ENCODE data around the gene GOSR1. TPM values are rescaled to one million over a fixed set of nuclear protein-coding genes. Genes with fewer than 3 reads are reported as not detected.
A peak's percentile ranks its signal among the peaks of the same experiment; 100 is the strongest.
"Not testable (repeated sequence)": the region's sequence is repeated elsewhere in the genome, so short reads cannot be mapped to it uniquely, and the experiment has no call there.

Gene GOSR1
- total RNA-seq, 3 donors from 2014 or later (not counting 1 experiment from before 2014, with no cell fraction given), result 45.0 to 57.5 (median 54.4) TPM

- DNase-seq; H3K4me3 ChIP-seq (ENCODE audit: low read length); H3K36me3 ChIP-seq (ENCODE audit: control insufficient read depth, insufficient read depth, low read length); H3K36me3 Mint-ChIP-seq; ATAC-seq; H3K27ac Mint-ChIP-seq; H3K4me1 ChIP-seq (ENCODE audit: control insufficient read depth, insufficient read depth, low read length); H3K9me3 Mint-ChIP-seq; H3K4me3 Mint-ChIP-seq; H3K27ac ChIP-seq (ENCODE audit: low read length); H3K27me3 ChIP-seq (ENCODE audit: control insufficient read depth, insufficient read depth, low read length); H3K4me1 Mint-ChIP-seq; intact Hi-C loops (cut with micrococcal nuclease); H3K9me3 ChIP-seq (ENCODE audit: control insufficient read depth, insufficient read depth, low read length): not testable (repeated sequence)
- 38% methylated on average over 13 of the region's 13 CpGs for WGBS (ENCODE audit: insufficient coverage)
- peaks cover 6 to 11% of the 10 kb centered on the region in 2 donors for H3K27me3 Mint-ChIP-seq (ENCODE audit: low read depth in 2 of 2)
Observed at GRCh38 chr17:30564422-30565072, 87.3 kb downstream of the GOSR1 start.

- 81% methylated on average over 9 of the region's 9 CpGs for WGBS (ENCODE audit: insufficient coverage)
- no peak overlapping the region for H3K27ac ChIP-seq (ENCODE audit: low read length)
- no peaks in the 10 kb centered on the region for H3K9me3 ChIP-seq (ENCODE audit: control insufficient read depth, insufficient read depth, low read length)
- intact Hi-C loops (cut with micrococcal nuclease), result no loop called here
- ATAC-seq (no peak), DNase-seq (no peak)
- no peaks in the 10 kb centered on the region for H3K4me1 ChIP-seq (ENCODE audit: control insufficient read depth, insufficient read depth, low read length)
- H3K36me3 Mint-ChIP-seq, result no peaks in the 10 kb centered on the region
- H3K4me1 Mint-ChIP-seq, result no peaks in the 10 kb centered on the region
- H3K27ac Mint-ChIP-seq, result no peak overlapping the region
- H3K36me3 ChIP-seq (ENCODE audit: control insufficient read depth, insufficient read depth, low read length), result no peaks in the 10 kb centered on the region
- TF ChIP-seq CTCF (IDR thresholded peaks at IDR 0.05), result no peak
- no peak overlapping the region for H3K4me3 ChIP-seq (ENCODE audit: low read length)
- no peak overlapping the region for H3K4me3 Mint-ChIP-seq
- peaks cover 6 to 12% of the 10 kb centered on the region in 2 donors for H3K27me3 Mint-ChIP-seq (ENCODE audit: low read depth in 2 of 2)
- H3K9me3 Mint-ChIP-seq, result no peaks in the 10 kb centered on the region
- H3K27me3 ChIP-seq (ENCODE audit: control insufficient read depth, insufficient read depth, low read length), result no peaks in the 10 kb centered on the region
Observed at GRCh38 chr17:30565073-30565935, 88.1 kb downstream of the GOSR1 start.

- H3K27me3 ChIP-seq (ENCODE audit: control insufficient read depth, insufficient read depth, low read length); H3K4me3 ChIP-seq (ENCODE audit: low read length); intact Hi-C loops (cut with micrococcal nuclease); H3K36me3 ChIP-seq (ENCODE audit: control insufficient read depth, insufficient read depth, low read length); H3K9me3 ChIP-seq (ENCODE audit: control insufficient read depth, insufficient read depth, low read length); H3K27ac Mint-ChIP-seq; H3K4me1 ChIP-seq (ENCODE audit: control insufficient read depth, insufficient read depth, low read length); H3K36me3 Mint-ChIP-seq; DNase-seq; H3K9me3 Mint-ChIP-seq; H3K4me1 Mint-ChIP-seq; ATAC-seq; H3K4me3 Mint-ChIP-seq; H3K27ac ChIP-seq (ENCODE audit: low read length): not testable (repeated sequence)
- WGBS (ENCODE audit: insufficient coverage), result 89% methylated on average over 3 of the region's 4 CpGs
- peaks cover 6 to 12% of the 10 kb centered on the region in 2 donors for H3K27me3 Mint-ChIP-seq (ENCODE audit: low read depth in 2 of 2)
Observed at GRCh38 chr17:30566104-30566503, 88.9 kb downstream of the GOSR1 start.

- intact Hi-C loops (cut with micrococcal nuclease); H3K27ac ChIP-seq (ENCODE audit: low read length); H3K4me3 ChIP-seq (ENCODE audit: low read length); H3K36me3 Mint-ChIP-seq; H3K4me1 Mint-ChIP-seq; H3K27me3 ChIP-seq (ENCODE audit: control insufficient read depth, insufficient read depth, low read length); DNase-seq; H3K27ac Mint-ChIP-seq; H3K36me3 ChIP-seq (ENCODE audit: control insufficient read depth, insufficient read depth, low read length); H3K4me1 ChIP-seq (ENCODE audit: control insufficient read depth, insufficient read depth, low read length); H3K4me3 Mint-ChIP-seq; H3K9me3 Mint-ChIP-seq; H3K9me3 ChIP-seq (ENCODE audit: control insufficient read depth, insufficient read depth, low read length): not testable (repeated sequence)
- ATAC-seq, result peak in 1 of 3 donors; percentile 5
- H3K27me3 Mint-ChIP-seq (ENCODE audit: low read depth in 2 of 2), result peaks cover 6 to 12% of the 10 kb centered on the region in 2 donors
- WGBS (ENCODE audit: insufficient coverage), result 83% methylated on average over 9 of the region's 10 CpGs
Observed at GRCh38 chr17:30566516-30567225, 89.5 kb downstream of the GOSR1 start.

Measured in natural killer cell (primary cell).